ENCODE results near the gene TMEM273.

The TMEM273 gene

GRCh38 chr10:49139028-49139845 is 49.0 kb downstream of the TMEM273 start:
- DNase-seq, result no peak

GRCh38 chr10:49138361-49138891 is 49.8 kb downstream of the TMEM273 start:
- no peak for DNase-seq

GRCh38 chr10:49136525-49136924 is 51.7 kb downstream of the TMEM273 start:
- no peak for DNase-seq

GRCh38 chr10:49135575-49136313 is 52.4 kb downstream of the TMEM273 start:
- no peak for DNase-seq

GRCh38 chr10:49134327-49134726 is 53.9 kb downstream of the TMEM273 start:
- no peak for DNase-seq

- DNase-seq, result no peak
These were observed 54.4 kb downstream of the TMEM273 start, which contains the start of gene FAM170B for GRCh38 chr10:49133706-49134248. Gene FAM170B (minus strand): TSS chr10:49134021. CDS start chr10:49133918, 103 bp downstream.

- DNase-seq, result no peak
These were observed 55.8 kb downstream of the TMEM273 start for GRCh38 chr10:49132362-49132737.

- DNase-seq, result no peak
These were observed 56.5 kb downstream of the TMEM273 start for GRCh38 chr10:49131507-49132361.

GRCh38 chr10:49129376-49129775 is 58.8 kb downstream of the TMEM273 start:
- DNase-seq, result no peak

GRCh38 chr10:49128854-49129253 is 59.3 kb downstream of the TMEM273 start:
- DNase-seq, result no peak

GRCh38 chr10:49123981-49124950 is 63.9 kb downstream of the TMEM273 start:
- DNase-seq, result no peak

- DNase-seq, result no peak
These were observed 67.3 kb downstream of the TMEM273 start for GRCh38 chr10:49120911-49121310.

- DNase-seq, result no peak
These were observed 68.4 kb downstream of the TMEM273 start for GRCh38 chr10:49119746-49120145.

- DNase-seq, result no peak
These were observed 69.6 kb downstream of the TMEM273 start for GRCh38 chr10:49118430-49119074.

- DNase-seq, result no peak
These were observed 70.7 kb downstream of the TMEM273 start for GRCh38 chr10:49117376-49118070.

- no peak for DNase-seq
These were observed 71.4 kb downstream of the TMEM273 start for GRCh38 chr10:49116509-49117375.

- DNase-seq, result no peak
These were observed 72.2 kb downstream of the TMEM273 start for GRCh38 chr10:49115796-49116508.
